Measurements from ENCODE around the gene NPFFR1. TPM values are rescaled to one million over a fixed set of nuclear protein-coding genes. Genes with fewer than 3 reads are reported as not detected.

The NPFFR1 gene
- total RNA-seq, 2 donors from 2014 or later = not detected

GRCh38 chr10:70198696-70199466 is 84.9 kb downstream of the NPFFR1 start:
- Histone ChIP-seq H3K4me3 (no peak overlapping the region), H3K4me1 (no peaks in the 10 kb centered on the region), H3K36me3 (replicated peaks in 1 of 2; ENCODE audit: insufficient read depth in 1 of 2, low read depth in 2 of 2) (peaks cover 0 to 25% of the 10 kb centered on the region in 2 donors), H3K27me3 (no peaks in the 10 kb centered on the region), H3K27ac (no peak overlapping the region), H3K9me3 (no peaks in the 10 kb centered on the region)
- DNase-seq = no peak
- intact Hi-C loops (cut with DNase I) = no loop called here
- 96 to 97% methylated on average over 5 of the region's 5 CpGs for WGBS, 2 donors
- TF ChIP-seq, protein P1, sequence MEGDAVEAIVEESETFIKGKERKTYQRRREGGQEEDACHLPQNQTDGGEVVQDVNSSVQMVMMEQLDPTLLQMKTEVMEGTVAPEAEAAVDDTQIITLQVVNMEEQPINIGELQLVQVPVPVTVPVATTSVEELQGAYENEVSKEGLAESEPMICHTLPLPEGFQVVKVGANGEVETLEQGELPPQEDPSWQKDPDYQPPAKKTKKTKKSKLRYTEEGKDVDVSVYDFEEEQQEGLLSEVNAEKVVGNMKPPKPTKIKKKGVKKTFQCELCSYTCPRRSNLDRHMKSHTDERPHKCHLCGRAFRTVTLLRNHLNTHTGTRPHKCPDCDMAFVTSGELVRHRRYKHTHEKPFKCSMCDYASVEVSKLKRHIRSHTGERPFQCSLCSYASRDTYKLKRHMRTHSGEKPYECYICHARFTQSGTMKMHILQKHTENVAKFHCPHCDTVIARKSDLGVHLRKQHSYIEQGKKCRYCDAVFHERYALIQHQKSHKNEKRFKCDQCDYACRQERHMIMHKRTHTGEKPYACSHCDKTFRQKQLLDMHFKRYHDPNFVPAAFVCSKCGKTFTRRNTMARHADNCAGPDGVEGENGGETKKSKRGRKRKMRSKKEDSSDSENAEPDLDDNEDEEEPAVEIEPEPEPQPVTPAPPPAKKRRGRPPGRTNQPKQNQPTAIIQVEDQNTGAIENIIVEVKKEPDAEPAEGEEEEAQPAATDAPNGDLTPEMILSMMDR (IDR thresholded peaks at IDR 0.05) = no peak
- no peak for TF ChIP-seq POLR2A (IDR thresholded peaks at IDR 0.05)
- no peak for ATAC-seq

Small RNA genes within 50 kb of the gene (small RNA-seq; reads per million reads assigned to genes)
- gene RPS25P9 = not detected

Other genes starting within 250 kb of the NPFFR1 start
- 10 to 100 TPM in 1 of 2 donors, under 1 TPM in 1; 0.99 to 10.6 TPM for gene MACROH2A2, start 231.2 kb downstream of the NPFFR1 start, total RNA-seq
- gene AIFM2, start 151.2 kb downstream of the NPFFR1 start, total RNA-seq = 10 to 100 TPM in 1 of 2 donors, 1 to 10 TPM in 1; 4.2 to 12.2 TPM
- 10 to 100 TPM; 16.2 to 17.6 TPM for gene TYSND1, start 137.3 kb downstream of the NPFFR1 start, total RNA-seq
- 10 to 100 TPM; 26.0 to 29.8 TPM for gene SAR1A, start 113.5 kb downstream of the NPFFR1 start, total RNA-seq
- 100 to 1,000 TPM; 101 to 108 TPM for gene PPA1, start 50.6 kb downstream of the NPFFR1 start, total RNA-seq
- gene LRRC20, start 98.6 kb upstream of the NPFFR1 start, total RNA-seq = 1 to 10 TPM in 1 of 2 donors, under 1 TPM in 1; 0.66 to 1.6 TPM
- 10 to 100 TPM; 44.9 to 47.1 TPM for gene EIF4EBP2, start 120.1 kb upstream of the NPFFR1 start, total RNA-seq
- gene NODAL, start 157.7 kb upstream of the NPFFR1 start, total RNA-seq = not detected
- gene PALD1, start 194.8 kb upstream of the NPFFR1 start, total RNA-seq = 10 to 100 TPM in 1 of 2 donors, 1 to 10 TPM in 1; 4.9 to 11.7 TPM